ENCODE results near the gene NCKAP5. TPM values are rescaled to one million over a fixed set of nuclear protein-coding genes. Genes with fewer than 3 reads are reported as not detected.

The NCKAP5 gene
- total and polyA plus RNA-seq, 2 of the 8 experiments (the other 6 are each of a cell fraction or from before 2014, with no cell fraction given): 0.27 to 0.86 TPM

DNA sequence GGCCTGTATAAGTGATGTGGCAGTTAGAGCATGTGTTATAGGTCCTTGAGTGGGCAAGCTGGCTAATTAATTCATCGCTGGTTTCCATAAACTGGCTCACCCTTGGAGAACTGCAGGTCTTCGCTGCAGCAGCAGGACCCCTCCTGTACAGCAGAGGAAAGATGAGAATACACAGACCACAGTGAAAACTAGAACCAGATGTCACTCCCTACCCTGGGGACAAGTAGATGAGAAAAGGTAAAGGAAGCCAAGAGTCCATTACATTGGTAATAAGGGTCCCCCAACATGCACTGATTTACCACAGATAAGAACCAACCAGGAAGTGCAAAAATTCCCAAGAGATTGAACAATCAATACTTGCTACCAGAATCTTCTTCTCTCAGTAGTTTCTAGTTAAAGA, 482.6 kb downstream of the NCKAP5 start (continued):
- TF ChIP-seq CTCF (IDR thresholded peaks at IDR 0.05; ENCODE audit: control extremely low read depth in 1 of 3, insufficient read depth in 1 of 3, low read depth in 1 of 3, low read length in 3 of 3): no peak
- no peak for TF ChIP-seq SP2 (IDR thresholded peaks at IDR 0.05; ENCODE audit: low read length)
- no peak for TF ChIP-seq ZNF274 (IDR thresholded peaks at IDR 0.05; ENCODE audit: borderline replicate concordance, extremely low read depth, low read length)
- TF ChIP-seq TBP (IDR thresholded peaks at IDR 0.05; ENCODE audit: low read depth, low read length): no peak
- no peak for TF ChIP-seq HDAC6 (IDR thresholded peaks at IDR 0.05; ENCODE audit: low read depth, low read length)
- no peak for TF ChIP-seq SIX5 (IDR thresholded peaks at IDR 0.05; ENCODE audit: low read depth, low read length)
